ENCODE results near the gene CLIP2. TPM values are rescaled to one million over a fixed set of nuclear protein-coding genes. Genes with fewer than 3 reads are reported as not detected.

Gene CLIP2
- total RNA-seq, 4 donors from 2014 or later, result 5.6 to 20.8 (median 10.2) TPM

DNA sequence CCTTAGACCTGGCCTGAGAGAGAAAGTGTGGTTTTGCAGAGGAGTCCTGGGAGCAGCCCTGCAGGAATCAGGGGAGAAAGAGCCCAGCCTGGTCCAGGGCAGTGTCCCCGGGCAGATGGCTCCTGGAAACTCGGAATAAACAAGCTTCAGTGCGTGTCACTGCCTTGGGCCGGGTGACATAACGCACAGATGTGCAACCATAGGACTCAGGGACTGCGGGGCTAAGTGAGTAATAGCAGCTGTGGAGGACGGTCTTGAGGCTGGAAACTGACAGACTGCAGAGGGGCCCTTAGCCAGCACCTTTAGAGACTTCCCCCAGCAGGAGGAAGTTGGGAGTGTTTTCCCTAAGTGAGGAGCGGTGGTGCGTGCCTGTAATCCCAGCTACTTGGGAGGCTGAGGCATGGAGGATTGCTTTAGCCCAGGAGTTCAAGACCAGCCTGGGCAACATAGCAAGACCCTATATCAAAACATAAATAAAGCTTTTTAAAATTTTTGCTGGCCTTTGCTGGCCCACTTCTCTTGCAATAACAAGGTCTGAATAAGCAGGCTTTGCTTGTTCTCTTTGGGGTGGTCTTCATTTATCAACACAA, 5.3 kb upstream of the CLIP2 start:
- H3K4me1 ChIP-seq, result peaks cover 13 to 29% (median 20%) of the 10 kb centered on the region in 3 donors
- H3K36me3 ChIP-seq, result no peaks in the 10 kb centered on the region
- no peak for DNase-seq
- intact Hi-C loops (cut with DNase I), result no loop called here
- H3K9me3 ChIP-seq, result no peaks in the 10 kb centered on the region
- TF ChIP-seq, protein P1, sequence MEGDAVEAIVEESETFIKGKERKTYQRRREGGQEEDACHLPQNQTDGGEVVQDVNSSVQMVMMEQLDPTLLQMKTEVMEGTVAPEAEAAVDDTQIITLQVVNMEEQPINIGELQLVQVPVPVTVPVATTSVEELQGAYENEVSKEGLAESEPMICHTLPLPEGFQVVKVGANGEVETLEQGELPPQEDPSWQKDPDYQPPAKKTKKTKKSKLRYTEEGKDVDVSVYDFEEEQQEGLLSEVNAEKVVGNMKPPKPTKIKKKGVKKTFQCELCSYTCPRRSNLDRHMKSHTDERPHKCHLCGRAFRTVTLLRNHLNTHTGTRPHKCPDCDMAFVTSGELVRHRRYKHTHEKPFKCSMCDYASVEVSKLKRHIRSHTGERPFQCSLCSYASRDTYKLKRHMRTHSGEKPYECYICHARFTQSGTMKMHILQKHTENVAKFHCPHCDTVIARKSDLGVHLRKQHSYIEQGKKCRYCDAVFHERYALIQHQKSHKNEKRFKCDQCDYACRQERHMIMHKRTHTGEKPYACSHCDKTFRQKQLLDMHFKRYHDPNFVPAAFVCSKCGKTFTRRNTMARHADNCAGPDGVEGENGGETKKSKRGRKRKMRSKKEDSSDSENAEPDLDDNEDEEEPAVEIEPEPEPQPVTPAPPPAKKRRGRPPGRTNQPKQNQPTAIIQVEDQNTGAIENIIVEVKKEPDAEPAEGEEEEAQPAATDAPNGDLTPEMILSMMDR (IDR thresholded peaks at IDR 0.05), result no peak
- no peak for TF ChIP-seq POLR2A (IDR thresholded peaks at IDR 0.05)
- WGBS, 2 donors, result 61 to 70% methylated on average over 9 of the region's 9 CpGs
- no peaks in the 10 kb centered on the region for H3K27me3 ChIP-seq
- no peak overlapping the region for H3K27ac ChIP-seq
- no peak overlapping the region for H3K4me3 ChIP-seq

DNA sequence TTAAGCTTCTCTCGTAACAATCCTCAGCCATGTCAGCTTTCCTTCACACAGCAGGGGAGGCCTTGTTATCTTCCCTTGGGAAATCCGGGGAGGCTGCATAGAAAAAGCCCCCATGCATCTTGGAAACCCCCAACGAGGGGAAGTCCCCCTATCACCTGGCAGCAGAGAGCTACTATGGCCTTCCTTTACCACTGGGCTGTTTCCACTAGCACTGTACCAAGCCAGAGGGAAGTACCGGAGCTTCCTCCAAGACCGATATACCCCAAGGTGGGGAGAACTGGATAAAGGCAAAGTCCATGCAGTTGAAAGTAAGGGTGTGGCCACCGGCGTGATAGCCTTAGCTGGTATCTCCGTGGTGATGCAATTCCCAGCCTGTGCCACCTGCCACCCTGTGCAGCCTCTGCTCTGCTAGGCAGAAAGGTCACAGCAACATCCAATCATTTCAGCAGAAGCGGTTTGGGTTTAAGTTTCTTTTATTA, 4.4 kb upstream of the CLIP2 start:
- no peak for TF ChIP-seq POLR2A (IDR thresholded peaks at IDR 0.05)
- TF ChIP-seq, protein P1 (IDR thresholded peaks at IDR 0.05), result no peak
- Histone ChIP-seq H3K4me1 (peaks cover 9 to 27% (median 13%) of the 10 kb centered on the region in 3 donors), H3K4me3 (no peak overlapping the region), H3K9me3 (no peaks in the 10 kb centered on the region), H3K27ac (no peak overlapping the region), H3K36me3 (no peaks in the 10 kb centered on the region), H3K27me3 (peaks cover 0 to 4% (median 0%) of the 10 kb centered on the region in 4 donors)
- 42 to 60% methylated on average over 3 to 4 of the region's 9 CpGs for WGBS, 2 donors
- DNase-seq, result no peak
- intact Hi-C loops (cut with DNase I), result no loop called here

DNA sequence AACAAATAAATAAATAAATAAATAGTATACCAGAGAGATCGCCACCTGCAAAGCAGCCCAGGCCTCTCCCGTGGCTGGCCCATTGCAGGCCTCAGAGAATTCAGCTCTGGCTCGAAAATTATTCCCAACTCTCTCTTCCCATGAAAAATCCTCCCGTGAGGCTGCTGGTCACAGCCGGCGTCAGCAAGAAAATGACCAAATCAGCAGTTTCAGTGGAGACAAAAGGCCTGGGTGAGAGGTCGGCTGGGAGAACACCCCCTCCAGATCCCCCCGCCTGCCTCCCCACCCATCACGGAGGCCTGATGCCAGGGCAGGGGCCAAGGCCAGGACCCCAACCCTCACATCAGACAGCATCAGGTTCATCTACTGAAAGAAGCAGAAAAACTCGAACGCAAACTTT, 3.1 kb upstream of the CLIP2 start:
- intact Hi-C loops (cut with DNase I), result no loop called here
- Histone ChIP-seq H3K9me3 (no peaks in the 10 kb centered on the region), H3K27ac (no peak overlapping the region), H3K4me3 (no peak overlapping the region), H3K36me3 (no peaks in the 10 kb centered on the region), H3K27me3 (peaks cover 0 to 11% (median 0%) of the 10 kb centered on the region in 4 donors), H3K4me1 (peaks cover 20 to 31% (median 21%) of the 10 kb centered on the region in 3 donors)
- 82 to 91% methylated on average over 10 to 11 of the region's 11 CpGs for WGBS, 2 donors
- no peak for DNase-seq
- TF ChIP-seq, protein P1 (IDR thresholded peaks at IDR 0.05), result no peak
- TF ChIP-seq POLR2A (IDR thresholded peaks at IDR 0.05), result no peak

DNA sequence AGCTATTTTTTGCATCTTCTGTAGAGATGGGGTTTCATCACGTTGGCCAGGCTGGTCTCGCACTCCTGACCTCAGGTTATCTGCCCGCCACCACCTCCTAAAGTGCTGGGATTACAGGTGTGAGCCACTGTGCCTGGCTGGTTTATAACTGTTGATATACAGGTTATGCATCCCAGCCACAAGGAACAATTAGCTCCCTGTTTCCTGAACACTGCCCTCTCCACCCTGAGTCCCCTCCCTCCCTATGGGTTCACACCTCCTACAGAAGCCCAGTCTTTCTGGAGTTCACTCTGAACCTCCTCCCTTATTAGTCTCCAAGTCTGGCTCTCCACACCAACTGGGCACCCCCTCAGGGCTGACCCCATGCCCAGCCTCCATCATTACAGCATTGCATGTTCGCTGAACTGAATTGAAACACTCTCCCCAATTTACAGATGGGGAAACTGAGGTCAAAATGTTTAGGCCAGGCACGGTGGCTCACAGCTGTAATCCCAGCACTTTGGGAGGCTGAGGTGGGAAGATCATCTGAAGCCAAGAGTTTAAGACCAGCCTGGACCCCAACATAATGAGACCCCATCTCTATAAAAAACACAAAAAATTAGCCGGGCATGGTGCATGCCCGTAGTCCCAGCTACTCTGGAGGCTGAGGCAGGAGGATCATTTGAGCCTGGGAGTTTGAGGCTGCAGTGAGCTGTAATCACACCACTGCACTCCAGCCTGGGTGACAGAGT, 1.7 kb upstream of the CLIP2 start:
- Histone ChIP-seq H3K4me1 (peaks cover 20 to 45% (median 26%) of the 10 kb centered on the region in 3 donors), H3K9me3 (no peaks in the 10 kb centered on the region), H3K4me3 (no peak overlapping the region), H3K36me3 (no peaks in the 10 kb centered on the region), H3K27ac (no peak overlapping the region), H3K27me3 (peaks cover 0 to 11% (median 0%) of the 10 kb centered on the region in 4 donors)
- intact Hi-C loops (cut with DNase I), result no loop called here
- WGBS, 2 donors, result 76 to 80% methylated on average over 7 of the region's 7 CpGs
- TF ChIP-seq POLR2A (IDR thresholded peaks at IDR 0.05), result no peak
- TF ChIP-seq, protein P1 (IDR thresholded peaks at IDR 0.05), result no peak
- DNase-seq, result no peak

All from esophagus squamous epithelium (tissue), 5 donors.